Activated CD4-positive, alpha-beta T cell treated with anti-CD3 and anti-CD28 coated beads for 1 hour (primary cell): Measurements from ENCODE around the gene CLHC1.
"Not testable (repeated sequence)": the region's sequence is repeated elsewhere in the genome, so short reads cannot be mapped to it uniquely, and the experiment has no call there.

ENCODE experiments used
- DNase-seq: peaks from one replicate; pipeline ENCODE4 v3.0.0-alpha.2; 2020

CLHC1 gene

DNA sequence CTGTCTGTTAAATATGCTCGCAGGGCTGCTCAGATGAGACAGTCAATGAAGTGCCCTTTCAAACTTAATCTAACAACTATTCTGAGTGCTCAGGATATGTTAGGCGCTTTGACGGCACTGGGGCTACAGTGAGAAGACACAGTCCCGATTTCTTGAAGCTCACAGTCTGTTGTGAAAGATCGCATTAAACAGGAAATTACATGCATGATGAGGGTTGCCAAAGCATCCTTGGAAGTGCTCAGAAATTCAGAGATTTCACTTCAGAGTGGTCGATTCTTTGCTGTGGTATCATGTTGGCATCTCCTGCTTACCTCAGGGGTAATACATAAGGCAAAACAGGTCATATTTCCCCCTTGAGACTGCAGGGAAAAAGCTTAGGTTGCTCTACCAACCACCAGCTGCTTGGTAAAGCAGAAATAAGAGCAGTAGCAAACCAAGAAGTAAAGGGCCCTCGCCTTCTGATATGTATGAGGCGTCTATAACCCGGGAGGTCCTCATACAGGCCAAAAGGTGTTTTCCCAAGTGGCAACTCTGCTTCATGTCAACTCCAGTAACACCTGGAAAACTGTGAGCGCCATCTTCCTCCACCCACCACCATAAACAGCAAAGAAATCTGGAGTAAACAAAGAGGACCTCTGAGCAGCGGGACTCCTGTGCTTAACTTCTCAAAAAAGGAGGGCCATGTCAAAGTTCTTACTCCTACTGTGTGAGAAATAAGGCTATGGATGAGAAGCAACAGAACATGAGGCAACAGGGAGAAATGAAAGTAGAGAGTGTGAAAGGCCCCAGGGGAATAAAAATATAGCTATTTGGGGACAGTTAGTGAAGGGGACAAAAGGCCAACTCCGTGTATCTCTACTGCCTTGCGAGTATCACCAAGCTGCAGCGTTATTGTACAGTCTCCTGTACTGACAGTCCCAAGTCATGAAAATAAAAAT is 79.3 kb downstream of the CLHC1 start:
- DNase-seq = no peak

DNA sequence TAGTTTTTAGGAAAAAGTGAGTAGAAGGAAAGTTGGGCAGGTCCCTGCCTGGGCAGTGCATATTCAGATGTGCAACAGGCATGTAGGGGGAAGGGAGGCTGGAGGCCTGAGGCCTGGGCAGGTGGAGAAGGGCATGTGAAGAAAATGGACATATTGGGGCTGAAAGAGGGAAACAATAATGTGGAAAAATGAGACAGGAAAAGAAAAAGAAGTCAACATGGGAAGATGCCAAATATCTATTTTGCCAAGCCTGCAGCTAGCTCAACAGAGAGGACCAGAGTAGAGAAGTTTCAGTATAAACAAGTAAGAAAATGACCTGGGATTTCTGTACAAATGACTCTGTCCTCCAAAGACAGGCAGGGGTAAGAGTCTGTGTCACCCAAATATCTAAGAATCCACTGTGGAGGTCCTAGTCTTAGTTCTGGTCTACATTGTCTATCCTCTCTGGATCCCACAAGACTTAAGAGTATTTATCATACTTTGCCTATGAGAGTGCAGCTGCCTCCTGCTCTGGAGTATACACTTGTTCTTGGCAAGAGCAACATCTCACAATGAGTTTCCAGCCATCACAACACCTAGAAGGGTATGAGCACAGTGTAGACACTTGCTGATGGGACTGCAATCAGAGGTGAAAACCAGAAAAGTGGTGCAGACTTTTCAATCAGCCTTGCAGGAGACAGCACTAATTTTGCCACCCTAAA is 80.2 kb downstream of the CLHC1 start:
- no peak for DNase-seq

DNA sequence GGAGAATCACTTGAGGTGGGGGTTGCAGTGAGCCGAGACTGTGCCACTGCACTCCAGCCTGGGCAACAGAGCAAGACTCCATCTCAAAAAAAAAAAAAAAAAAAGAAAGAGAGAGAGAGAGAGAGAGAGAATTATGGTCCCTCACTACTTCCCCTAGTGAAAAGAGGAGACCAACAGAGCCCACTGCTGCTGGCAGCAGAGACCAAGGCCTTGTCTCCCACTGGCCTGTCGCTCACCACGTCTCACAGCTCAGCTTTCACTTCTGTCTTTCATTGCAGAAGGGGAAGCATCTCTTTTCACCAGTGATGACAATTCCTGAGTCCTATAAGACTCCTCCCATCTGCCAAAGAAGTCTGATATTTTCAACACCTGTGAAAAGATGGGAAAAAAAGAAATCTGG is 81.3 kb downstream of the CLHC1 start:
- DNase-seq = no peak

DNA sequence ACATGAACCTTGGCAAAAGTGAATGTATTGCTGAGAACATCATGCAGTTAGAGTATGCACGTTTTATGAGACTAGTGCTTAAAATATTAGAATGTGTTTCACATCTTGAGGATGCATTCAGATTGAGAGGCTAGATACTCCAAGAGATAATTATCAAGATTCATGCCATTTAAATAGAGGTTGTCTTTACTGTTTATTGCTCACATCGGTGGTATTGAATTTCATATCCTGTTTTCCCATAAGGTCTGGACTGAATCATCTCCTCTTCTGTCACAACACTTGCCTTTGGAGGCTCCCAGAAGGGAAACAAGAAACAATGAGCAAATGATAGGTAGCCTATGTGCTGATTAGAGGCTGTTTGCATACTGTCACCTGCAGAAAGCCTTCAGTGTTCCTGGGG is 83.8 kb downstream of the CLHC1 start:
- DNase-seq = no peak

DNA sequence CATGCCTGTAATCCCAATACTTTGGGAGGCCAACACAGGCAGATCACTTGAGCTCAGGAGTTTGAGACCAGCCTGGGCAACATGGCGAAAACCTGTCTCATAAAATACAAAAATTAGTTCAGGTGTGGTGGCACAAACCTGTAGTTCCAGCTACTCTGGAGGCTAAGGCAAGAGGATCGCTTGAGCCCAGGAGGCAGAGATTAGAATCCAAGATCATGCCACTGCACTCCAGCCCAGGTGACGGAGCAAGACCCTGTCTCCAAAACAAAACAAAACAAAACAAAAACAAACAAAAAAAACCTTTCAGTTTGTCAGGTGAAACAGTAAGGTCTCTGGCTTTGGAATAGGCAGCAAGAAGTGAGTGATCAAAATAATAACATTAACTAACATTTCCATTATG is 84.6 kb downstream of the CLHC1 start:
- no peak for DNase-seq

DNA sequence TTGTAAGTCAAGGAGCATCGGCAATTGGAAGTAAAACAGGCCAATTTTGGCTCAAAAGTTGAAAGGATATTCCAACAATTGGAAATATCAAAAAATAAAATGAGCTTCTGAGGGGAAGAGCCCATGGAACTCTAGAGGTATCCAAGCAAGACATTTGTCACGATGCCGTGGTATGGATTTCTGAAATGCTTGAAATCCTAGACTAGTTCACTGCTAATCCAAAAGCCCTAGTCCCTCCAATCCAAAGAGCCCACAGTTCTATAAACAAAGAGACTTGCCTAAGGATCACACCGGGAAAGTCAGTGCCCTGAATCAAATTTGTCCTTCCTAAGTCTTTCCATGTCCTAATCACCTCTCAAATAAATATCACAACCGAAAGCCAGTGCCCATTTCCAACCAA is 85.1 kb downstream of the CLHC1 start:
- DNase-seq = no peak

DNA sequence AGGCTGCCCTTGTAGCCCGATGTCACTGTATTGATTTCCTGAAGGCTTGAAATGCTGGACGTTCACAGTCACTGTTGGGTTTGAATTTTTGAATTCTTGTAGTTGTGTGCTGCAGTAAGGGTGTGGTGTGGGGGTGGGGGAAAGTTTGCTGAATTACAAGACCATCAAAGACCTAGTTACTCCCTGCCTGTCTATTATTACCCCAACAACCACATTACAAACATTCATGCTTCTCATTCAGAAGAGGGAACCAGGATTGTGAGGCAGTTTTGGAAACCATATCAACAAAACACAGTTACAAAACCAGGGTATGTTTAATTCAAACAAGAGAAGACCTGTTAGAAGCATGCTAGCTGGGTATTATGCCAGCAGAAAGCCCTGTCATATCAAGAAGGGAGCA is 85.8 kb downstream of the CLHC1 start:
- DNase-seq = no peak

DNA sequence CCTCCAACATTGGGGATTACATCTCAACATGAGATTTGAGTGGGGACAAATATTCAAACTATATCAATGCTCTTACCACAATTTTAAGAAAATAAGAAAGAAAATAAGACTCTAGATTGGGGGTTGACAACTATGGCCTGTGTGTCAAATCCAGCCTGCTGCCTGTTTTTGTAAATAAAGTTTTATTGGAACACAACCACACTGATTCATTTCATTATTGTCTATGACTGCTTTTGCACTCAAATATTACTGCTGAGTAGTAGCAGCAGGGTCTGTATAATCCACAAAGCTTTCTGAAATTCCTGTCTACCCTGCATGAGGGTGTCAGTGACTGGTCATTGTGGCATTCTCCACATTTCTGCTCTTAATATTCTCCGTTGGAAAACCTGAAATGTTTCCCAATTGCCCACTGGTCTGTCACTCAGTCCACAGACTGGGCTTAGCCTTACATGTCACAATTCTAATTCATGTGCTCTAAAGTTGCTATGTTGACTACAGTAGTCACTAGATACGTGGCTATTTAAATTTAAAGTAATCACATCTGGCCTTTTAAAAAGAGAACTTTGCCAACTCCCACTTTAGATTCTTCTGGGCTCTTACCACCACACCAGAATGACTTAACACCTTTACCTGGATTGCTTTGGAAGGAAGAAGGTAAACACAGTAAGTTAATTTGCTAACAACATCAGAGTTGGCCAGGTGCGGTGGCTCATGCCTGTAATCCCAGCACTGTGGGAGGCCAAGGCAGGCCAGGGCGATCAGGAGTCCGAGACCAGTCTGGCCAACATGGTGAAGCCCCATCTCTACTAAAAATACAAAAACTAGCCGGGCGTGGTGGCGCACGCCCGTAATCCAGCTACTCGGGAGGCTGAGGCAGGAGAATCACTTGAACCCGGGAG is 86.9 kb downstream of the CLHC1 start:
- DNase-seq = no peak

DNA sequence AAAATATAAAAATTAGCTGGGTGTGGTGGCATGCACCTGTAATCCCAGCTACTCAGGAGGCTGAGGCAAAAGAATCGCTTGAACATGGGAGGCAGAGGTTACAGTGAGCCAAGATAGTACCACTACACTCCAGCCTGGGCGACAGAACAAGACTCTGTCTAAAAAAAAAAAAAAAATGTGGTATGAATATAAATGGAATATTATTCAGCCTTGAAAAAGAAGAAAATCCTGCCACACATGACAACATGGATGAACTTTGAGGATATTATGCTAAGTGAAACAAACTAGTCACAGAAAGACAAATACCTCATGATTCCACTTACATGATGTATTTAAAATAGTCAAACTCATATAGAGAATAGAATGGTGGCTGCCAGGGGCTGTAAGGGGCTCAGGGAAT is 88.4 kb downstream of the CLHC1 start:
- DNase-seq = not testable (repeated sequence)

DNA sequence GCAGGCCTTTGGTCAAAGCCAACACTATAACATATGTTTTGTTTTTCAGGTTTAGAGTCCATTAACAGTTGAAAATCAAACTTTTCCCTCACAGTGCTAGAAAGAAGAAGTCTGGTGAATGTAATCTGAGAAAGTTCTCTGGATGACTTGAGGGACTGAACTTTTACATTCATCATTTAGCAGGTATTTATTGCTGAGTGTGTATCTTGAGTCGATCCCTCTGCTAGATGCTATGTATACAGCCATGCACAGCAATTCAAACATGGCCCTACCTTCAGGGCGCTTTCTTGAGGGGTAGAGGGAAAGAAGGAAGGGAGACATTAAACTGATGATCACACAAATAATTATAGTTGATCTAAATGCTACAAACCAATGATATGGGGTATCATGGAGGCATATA is 89.6 kb downstream of the CLHC1 start:
- no peak for DNase-seq

DNA sequence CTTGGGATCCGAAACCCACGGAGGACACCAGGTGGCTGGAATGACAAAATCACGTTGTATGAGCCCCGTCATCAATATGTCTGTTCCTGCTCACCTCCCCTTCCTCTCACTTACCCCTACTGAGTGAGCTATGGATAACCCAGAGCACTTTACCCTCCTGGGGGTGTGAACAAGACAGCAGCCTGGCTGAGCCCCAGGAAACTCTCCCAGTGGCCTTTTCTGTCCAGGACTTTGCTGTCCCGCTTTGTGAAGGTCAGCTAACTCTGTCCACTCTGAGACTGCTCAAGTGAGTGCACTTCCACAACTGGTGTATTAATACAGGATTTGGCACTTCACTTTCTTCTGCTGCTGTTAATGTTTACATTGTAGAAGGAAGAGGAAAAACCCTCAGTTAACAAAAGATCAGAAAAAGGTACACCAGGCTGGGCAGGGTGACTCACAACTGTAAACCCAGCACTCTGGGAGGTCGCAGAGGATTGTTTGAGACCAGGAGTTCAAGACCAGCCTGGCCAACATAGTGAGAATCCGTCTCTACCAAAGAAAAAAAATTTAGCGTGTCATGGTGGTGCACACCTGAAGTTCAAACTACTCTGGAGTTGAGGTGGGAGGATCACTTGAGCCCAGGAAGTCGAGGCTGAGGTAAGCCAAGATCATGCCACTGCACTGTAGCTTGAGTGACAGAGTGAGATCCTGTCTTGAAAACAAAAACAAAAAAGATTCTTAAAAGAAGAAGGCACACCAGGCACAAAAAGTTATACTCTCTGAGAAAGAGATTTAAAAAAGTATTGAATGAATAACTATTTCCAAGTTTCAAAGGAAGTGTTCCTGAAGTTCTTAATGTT is 90.3 kb downstream of the CLHC1 start:
- no peak for DNase-seq

DNA sequence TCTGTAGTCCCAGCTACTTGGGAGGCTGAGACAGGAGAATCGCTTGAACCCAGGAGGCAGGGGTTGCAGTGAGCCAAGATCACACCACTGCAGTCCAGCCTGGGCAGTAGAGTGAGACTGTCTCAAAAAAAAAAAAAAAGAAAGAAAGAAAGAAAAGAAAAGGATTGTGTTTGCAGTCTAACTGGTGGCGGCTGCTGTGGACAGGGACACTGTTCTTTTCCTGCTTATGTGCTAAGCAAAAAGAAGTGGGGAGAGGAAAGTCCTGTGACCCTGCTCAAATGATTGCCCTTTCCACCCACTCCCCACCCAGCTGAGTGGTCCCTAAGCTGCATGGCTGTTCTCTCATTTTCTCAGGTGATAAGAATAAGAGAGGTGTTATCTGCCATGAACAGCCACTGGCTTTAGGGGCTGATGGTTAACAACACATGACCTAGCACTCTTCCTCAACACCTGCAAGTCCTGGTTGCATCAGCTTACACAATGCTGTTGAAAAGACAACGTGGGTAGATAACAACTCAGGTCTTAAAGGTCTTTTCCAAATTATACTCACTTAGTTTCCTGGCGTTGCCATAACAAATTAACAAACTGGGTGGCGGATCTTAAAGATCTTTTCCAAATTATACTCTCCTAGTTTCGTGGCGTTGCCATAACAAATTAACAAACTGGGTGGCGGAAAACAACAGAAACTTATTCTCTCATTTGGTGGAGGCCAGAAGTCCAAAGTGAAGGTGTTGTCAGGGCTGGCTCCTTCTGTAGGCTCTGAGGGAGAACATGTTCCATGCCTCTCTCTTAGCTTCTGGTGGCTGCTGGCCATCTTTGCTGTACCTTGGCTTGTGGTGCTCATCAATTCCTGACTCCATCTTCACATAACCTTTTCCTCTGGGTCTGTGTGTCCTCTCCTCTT is 91.5 kb downstream of the CLHC1 start:
- no peak for DNase-seq

DNA sequence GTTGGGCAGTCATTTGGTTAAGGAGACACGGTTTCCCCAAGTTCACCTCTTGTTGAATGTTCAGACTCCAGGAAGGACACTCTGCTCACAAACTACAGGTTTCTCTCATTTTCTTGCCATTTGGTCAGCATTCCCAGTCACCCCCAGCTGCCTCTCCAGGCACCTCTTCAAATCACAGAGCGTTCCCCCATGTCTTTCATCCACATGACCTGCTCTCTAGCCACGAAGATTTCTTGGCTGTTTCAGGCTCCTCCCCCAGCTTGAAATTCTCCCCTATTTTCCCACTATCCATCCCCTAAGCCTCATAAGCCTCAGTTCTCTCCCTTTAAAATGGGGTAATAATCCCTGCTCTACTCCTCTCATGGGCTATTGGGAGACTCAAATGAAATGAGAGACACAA is 92.8 kb downstream of the CLHC1 start:
- DNase-seq = no peak

DNA sequence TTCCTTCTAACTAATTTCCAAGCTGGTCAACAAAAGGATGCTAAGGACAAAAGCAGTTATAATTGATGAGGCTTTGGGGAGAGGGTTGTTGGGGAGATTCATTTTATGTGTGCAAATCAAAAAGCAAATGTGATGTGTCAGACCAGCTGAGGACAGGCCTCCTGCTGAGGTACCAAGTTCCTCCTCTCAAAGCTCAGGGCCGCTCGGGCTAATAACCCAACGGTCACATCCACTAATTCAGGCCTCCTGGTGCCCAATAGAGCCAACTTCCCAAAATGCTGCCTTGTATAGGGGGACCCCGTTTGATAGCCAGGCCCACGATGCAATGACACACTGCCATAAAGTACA is 93.2 kb downstream of the CLHC1 start:
- no peak for DNase-seq

DNA sequence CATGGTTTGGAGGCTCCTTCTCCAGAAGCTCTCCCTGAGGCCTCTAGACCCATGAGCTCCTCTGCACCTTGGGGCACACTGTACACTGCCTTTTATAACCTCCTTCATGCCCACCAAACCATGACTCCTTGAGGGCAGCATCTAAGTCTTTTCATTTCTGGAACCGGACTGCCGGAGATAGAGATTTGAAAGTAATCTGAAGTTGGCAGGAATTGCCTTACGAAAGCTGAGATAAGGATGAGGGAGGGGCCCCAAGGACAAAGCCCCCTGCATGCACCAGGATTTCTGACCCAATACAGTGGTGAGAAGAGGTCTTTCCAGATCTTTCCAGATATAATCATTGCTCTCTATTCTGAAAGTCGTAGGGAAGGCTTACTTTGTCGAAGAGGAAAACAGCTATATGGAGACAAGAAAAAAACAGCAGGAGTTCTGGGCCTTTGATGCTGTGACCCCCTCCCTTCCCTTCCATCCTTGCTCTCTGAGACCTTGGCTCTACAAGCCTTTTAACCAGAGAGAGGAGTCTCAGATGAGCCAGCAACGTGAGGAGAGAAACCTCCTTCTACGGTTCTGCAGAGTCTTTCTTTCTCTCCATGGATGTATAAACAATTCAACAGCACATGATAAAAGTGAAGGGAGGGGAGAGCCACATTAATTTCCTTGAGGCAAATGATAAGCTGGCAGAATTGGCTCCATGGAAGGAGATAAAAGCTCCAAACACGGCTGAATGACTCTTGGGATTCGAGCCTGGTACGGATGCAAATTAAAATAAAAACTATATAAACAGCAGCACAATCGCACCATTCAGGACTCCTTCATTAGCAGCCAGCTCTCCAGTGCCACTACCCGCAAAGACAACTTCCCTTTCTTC is 93.8 kb downstream of the CLHC1 start:
- DNase-seq = no peak

DNA sequence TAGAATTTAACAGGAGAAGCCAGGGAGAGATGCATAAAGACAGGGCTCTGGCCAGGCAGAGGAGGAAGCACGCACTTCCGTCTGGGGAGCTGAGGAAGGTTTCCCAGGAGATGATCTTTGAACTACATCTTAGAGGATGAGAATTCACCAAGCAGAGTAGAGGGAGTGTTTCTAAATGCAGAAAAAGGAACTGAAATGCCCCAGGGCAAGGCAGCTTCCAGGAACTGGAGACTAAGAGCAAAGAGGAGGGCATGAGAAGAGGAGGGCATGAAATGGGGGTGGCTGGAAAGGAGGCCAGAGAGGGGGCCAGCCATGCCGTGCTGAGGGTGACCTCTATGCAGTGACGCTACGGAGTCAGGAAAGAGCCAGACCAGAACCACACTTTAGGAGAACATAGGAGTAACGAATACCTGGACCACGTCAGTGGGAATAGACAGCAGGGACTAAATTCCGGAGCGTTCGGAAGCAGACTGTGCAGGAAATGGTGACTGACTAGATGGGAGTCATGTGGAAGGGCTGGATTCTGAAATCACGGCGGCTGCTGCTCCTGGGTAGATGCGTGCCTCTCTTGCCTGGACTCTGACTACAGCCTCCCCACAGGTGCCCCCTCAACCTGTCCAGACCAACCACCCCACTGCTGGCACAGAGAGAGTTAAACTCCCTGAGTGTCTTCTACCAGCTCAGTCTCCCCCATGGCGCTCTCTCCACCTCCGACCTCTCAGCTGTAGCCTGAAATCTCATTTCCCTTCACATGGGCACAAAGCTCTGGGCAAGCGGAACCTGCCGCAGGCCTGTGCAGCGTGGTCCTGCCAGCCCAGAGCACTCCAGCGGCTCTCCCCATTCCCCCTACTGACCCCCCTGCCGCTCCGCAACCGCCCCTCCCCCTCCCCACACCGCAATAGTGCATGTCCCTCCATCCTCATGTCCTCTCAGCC is 94.8 kb downstream of the CLHC1 start:
- no peak for DNase-seq

DNA sequence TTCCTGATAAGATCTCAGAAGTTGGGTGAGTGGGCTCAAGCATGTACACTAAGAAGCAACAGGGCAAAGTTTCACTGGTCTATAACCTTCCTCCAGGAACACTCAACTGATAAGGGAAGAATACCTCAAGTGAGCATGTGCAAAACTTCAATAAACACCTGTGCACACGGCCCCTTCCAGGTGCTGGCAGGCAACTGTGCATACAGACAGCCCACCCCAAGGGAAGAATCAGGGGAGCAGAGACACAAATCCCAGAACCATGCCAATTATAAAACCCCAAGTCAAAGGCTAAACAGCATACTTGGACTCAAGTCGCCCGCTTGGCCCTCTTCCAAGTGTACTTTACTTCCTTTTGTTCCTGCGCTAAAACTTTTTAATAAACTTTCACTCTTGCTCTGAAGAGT is 96.0 kb downstream of the CLHC1 start:
- no peak for DNase-seq

DNA sequence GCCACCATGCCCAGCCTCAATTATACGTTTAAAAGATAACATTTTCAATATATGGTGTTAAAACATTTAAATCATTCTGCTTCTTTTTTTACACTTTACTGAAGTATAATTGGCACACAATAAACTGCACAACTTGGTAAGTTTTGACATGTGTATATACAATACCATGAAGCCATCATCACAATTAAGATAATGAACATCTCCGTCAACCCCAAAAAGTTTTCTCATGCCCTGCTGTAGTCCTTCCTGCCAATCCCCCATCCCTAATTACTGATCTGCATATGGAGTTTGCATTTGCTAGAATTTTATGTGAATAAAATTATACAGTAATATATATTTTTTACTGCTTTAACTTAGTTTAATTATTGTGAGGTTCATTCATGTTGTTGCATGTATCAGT is 96.6 kb downstream of the CLHC1 start:
- DNase-seq = no peak

DNA sequence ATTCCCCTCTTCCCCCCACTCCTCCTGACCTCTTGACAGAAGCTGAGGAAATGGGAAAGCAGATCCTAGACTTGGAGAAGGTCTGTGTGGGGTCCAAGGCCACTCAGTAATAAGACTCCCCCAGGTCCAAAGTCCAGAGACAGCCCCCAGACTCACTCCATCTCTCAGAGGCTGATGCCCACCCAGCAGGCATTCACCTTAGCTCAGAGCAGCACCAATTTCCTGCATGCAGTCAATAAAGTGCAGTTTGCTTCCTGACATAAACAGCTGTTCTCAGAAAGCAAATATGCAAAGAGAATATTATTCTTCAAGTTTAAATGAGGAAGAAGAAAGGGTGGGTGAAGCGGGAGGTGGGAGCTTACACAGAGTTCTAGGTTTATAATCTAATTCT is 97.8 kb downstream of the CLHC1 start:
- DNase-seq = no peak
